ENCODE results near the gene TOM1L2.
A peak's percentile ranks its signal among the peaks of the same experiment; 100 is the strongest.

TOM1L2 gene

DNA sequence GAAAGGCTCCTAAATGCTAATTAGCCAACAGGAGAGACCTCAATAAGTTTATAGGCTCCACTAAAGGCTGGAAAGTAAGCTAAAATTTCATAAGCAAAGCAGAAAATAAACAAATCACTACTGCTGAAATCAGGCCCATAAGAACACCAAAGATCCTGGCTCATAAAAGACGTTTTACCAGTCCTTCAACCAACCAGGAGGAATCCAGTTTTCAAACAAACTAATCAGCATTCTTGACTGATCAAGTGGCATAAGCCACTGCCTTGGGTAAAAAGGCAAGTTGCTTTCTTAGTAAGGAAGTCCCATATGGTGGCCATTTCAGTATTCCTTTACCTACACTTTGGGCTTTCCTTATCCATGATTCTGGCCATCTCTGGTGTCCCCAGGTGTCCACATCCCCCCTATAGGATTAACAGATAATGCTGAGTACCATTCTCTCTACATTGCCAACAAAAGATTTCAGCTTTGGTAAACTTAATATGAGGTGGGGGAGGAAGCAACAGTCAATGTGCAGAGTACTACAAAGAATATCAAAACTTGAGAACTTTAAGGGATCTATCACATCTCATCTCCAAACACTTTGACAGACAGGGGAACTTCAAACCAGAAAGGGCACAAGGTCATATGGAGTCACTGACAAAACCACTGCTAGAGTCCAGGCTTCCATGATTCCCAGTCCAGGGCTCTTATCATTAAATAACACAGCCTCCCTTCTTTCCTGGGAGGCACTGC is 1.3 kb downstream of the TOM1L2 start:
- no peak for DNase-seq

- DNase-seq = peak; percentile 24
Observed at GRCh38 chr17:17966399-17966798, 5.8 kb downstream of the TOM1L2 start.

- no peak for DNase-seq
Observed at GRCh38 chr17:17965152-17965721, 7.0 kb downstream of the TOM1L2 start.

- no peak for DNase-seq
Observed at GRCh38 chr17:17964710-17965109, 7.5 kb downstream of the TOM1L2 start.

DNA sequence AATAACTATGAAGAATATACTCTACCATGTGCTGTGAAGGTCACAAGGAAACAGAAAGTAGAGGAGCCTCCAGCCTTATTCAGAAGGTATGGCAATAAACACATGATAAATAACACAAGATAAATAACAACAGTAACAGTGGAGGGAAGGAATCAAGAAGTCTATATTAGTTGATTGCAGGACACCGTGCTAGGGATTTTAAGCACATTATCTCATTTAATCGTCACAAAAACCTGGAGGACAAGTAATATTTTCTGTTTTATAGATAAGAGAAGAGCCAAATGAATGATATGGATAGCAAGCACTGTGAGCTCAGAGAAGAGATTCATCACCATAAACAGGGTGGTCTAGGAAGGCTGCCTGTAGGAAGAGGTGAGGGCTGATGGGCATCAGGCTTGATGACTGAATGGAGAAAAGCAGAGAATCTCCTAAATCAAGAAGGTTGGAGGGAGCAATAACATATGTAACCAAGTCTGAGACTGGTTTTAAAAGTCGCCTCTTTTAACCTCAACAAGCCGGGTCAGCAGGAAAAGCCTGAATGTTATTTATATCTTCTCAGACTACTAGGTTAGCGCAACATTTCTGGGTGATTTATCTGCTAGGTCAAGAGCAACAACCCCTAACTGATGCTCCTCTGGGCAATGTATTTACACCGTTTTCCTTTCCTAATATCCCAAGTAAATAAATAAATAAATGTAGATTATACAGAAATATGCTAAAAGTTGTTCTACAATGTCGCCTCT is 8.3 kb downstream of the TOM1L2 start:
- DNase-seq = no peak

- DNase-seq = no peak
Observed at GRCh38 chr17:17963066-17963465, 9.1 kb downstream of the TOM1L2 start.

GRCh38 chr17:17960500-17961030 is 11.6 kb downstream of the TOM1L2 start:
- DNase-seq = no peak

- peak; percentile 60 for DNase-seq
Observed at GRCh38 chr17:17959520-17960361, 12.5 kb downstream of the TOM1L2 start.

- no peak for DNase-seq
Observed at GRCh38 chr17:17958982-17959381, 13.2 kb downstream of the TOM1L2 start.

DNA sequence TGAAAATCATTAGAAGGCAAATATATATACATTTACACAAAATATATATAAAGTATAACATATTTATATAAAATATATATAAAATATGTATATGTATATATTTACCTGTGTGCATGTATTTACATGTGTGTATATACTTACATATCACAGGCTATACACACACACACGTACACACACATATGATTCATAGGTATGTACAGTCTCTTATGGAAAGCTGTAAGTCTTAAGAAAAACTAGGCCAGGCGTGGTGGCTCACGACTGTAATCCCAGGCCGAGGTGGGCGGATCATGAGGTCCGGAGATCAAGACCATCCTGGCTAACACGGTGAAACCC is 14.7 kb downstream of the TOM1L2 start:
- DNase-seq = peak; percentile 10

GRCh38 chr17:17955790-17956341 is 16.3 kb downstream of the TOM1L2 start:
- DNase-seq = peak; percentile 11

GRCh38 chr17:17954079-17954478 is 18.1 kb downstream of the TOM1L2 start:
- DNase-seq = no peak

- no peak for DNase-seq
Observed at GRCh38 chr17:17952691-17953090, 19.5 kb downstream of the TOM1L2 start.

DNA sequence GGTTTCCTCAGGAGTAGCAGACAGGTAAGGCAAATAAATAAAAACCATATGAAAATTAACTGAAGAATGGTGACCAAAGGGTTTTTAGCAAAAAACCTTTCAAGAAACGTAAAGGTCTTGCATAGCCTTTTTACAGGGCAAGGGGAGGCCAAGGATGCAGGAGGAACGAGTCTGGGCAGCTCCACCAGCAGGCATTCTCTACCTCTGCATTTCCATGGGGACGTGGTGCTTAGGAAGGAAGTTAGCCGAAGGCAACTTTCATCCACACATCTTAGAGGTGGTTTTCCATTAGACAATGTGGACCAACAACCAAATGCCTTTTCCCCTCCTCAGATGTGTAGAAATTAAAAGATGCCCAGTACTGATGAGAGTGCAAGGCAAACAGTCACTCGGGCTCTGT is 20.7 kb downstream of the TOM1L2 start:
- no peak for DNase-seq

- no peak for DNase-seq
Observed at GRCh38 chr17:17950806-17951205, 21.4 kb downstream of the TOM1L2 start.

DNA sequence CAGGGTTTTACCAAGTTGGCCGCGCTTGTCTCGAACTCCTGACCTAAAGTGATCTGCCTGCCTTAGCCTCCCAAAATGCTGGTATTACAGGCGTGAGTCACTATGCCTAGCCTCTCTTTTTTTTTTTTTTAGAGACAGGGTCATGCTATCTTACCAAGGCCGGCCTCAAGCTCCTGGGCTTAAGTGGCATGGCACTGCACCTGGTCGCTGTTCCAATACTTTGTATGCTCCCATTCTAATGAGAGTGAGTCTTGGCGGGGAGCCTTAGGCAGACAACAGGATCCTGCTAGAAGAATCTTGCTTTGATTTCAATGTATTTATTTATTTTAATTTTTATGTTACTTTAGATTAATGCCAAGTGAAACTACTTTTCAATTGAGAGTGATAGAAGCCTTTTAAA is 21.9 kb downstream of the TOM1L2 start:
- no peak for DNase-seq

GRCh38 chr17:17947966-17948365 is 24.2 kb downstream of the TOM1L2 start:
- DNase-seq = no peak

GRCh38 chr17:17947309-17947708 is 24.9 kb downstream of the TOM1L2 start:
- DNase-seq = no peak

DNA sequence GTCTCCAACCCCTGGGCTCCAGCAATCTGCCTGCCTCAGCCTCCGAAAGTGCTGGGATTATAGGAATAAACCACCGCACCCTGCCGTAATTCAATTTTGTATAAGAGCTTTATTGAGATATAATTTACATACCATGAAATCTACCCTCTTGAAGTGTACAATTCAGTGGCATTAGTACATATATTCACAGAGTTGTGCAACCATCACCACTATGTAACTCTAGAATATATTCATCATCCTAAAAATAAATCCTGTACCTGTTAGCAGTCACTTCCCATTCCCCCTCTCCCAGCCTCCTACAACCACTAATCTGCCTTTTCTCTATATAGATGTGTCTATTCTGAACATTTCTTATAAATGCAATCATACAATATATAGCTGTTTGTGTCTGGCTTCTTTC is 26.1 kb downstream of the TOM1L2 start:
- no peak for DNase-seq

- no peak for DNase-seq
Observed at GRCh38 chr17:17944743-17945142, 27.5 kb downstream of the TOM1L2 start.

- DNase-seq = no peak
Observed at GRCh38 chr17:17944242-17944641, 28.0 kb downstream of the TOM1L2 start.

DNA sequence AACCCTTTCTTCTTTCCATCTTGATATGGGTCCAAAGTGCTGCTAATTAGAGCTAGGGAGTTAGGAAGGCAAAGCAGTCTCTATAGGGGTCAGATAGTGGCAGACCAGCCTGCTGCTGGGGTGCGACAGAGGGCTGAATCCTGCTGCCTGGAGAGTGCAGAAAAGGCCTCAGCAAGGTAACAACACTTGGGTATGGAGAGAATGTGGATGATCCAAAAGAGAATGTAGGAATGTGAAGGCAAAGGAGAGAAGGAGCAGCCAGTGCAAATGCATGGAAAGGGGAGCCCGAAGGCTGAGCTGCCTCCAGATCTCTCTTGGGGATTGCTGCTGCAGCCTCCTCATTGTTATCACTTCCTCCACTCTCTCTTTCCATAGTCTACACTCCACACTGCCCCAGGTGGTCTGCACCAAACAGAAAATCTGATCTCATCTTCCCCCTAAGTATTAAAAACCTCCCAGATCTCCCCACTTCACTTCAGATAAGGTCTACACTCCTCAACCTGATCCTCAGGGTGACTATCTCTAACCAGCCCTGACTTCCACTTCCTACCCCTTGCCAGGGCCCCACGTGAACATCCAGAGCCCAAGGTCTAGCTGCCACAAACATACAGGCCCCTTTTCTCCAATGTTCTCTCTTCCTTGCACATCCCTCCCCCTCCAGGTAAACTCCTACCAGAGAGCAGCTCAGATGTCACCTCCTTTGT is 28.8 kb downstream of the TOM1L2 start:
- DNase-seq = no peak

All from stimulated activated CD4-positive, alpha-beta T cell treated with anti-CD3 and anti-CD28 coated beads, Interleukin-15, amount 100 ng/mL, for 24 hours (primary cell).